ENCODE data around the gene MMP15.

Gene MMP15

DNA sequence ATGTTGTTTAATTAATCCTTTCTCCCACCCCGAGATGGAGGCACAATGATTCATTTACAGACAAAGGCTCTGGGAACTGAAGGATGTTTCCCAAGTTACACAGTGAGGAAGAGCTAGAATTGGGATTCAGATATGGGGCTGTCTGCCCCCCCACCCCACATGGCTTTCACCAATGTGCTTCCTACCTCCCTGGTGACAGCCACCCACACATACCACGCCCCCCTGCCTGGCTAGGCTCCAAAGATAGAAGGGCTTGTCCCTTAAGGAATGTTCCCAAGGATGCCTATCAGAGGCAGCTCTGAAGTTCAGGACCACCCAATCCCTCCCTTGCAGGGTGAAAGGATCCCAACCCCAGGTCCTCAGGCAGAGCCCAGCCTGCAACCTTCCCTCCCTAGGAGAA, 70.7 kb downstream of the MMP15 start:
- DNase-seq, result no peak
- in situ Hi-C loops (cut with MboI; ENCODE audit: low pct_unique_long_range_greater_than_20kb, low sequenced_read_pairs), result no loop called here
